ENCODE data around the gene AGO3.

- TF ChIP-seq, protein P1, sequence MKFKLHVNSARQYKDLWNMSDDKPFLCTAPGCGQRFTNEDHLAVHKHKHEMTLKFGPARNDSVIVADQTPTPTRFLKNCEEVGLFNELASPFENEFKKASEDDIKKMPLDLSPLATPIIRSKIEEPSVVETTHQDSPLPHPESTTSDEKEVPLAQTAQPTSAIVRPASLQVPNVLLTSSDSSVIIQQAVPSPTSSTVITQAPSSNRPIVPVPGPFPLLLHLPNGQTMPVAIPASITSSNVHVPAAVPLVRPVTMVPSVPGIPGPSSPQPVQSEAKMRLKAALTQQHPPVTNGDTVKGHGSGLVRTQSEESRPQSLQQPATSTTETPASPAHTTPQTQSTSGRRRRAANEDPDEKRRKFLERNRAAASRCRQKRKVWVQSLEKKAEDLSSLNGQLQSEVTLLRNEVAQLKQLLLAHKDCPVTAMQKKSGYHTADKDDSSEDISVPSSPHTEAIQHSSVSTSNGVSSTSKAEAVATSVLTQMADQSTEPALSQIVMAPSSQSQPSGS (CRISPR knock-in tag; IDR thresholded peaks at IDR 0.05), result no peak
- TF ChIP-seq CBX1 (IDR thresholded peaks at IDR 0.05; ENCODE audit: low read depth), result no peak
Measured at GRCh38 chr1:36094621-36095061, 163.7 kb downstream of the AGO3 start.
